HG03045 (cell line): ENCODE results near the gene S100Z.
"Not testable (repeated sequence)": the region's sequence is repeated elsewhere in the genome, so short reads cannot be mapped to it uniquely, and the experiment has no call there.

Experiments
- ATAC-seq: cut with Tn5 transposase; IDR thresholded peaks from one replicate; pipeline ENCODE4 v1.9.1; 2021; ENCODE audit warnings: mild to moderate bottlenecking, moderate library complexity; ENCODE audit not compliant: unreplicated experiment

S100Z gene

DNA sequence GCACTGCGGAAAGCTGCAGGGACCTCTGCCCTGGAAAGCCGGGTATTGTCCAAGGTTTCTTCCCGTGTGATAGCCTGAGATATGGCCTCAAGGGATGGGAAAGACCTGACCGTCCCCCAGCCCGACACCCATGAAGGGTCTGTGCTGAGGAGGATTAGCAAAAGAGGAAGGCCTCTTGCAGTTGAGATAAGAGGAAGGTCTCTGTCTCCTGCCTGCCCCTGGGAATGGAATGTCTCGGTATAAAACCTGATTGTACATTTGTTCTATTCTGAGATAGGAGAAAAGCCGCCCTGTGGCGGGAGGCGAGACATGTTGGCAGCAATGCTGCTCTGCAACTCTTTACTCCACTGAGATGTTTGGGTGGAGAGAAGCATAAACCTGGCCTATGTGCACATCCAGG, 95.4 kb downstream of the S100Z start:
- not testable (repeated sequence) for ATAC-seq

DNA sequence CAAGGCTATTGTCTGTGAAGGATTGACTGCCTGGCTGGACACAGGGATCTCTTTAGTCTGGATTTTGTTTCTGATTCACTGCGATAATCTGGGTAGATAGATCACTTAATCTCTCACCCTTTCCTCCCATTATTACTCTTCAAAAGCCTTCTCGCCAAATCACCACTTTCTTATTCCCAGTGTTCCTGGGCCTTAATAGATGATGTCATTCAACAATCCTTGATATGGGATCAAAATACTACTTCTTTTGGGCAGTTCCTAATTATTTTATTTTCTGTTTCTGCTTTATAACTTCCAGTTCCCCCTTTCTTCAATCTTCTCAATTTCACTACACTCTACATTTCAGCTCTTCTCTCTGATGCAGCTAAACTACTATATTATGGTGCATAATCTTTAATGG, 96.3 kb downstream of the S100Z start:
- ATAC-seq = no peak

DNA sequence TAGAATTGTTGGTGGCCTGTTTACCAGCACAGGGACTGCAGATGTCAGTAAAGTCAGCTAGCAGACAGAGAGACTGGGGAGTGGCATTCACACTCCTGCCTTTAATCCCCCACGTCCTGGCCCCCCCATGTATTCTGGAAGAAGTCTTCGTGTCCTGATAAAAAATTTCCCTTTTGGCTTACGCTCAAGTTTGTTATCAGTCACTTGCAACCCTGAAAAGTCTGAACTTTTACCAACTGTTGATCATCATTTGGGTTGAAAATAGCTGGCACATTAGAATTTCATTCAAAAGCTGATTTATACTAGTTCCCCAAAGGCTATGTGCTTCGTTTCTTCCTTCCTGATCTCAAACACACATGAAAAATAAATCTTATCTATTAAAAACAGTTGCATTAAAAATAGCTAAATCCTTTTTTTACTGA, 97.3 kb downstream of the S100Z start:
- no peak for ATAC-seq

- ATAC-seq = no peak
Observed at GRCh38 chr5:76952795-76953536, 103.2 kb downstream of the S100Z start, which contains the start of gene CRHBP. Gene CRHBP (plus strand): TSS chr5:76953045. CDS start chr5:76953135, 90 bp downstream.

DNA sequence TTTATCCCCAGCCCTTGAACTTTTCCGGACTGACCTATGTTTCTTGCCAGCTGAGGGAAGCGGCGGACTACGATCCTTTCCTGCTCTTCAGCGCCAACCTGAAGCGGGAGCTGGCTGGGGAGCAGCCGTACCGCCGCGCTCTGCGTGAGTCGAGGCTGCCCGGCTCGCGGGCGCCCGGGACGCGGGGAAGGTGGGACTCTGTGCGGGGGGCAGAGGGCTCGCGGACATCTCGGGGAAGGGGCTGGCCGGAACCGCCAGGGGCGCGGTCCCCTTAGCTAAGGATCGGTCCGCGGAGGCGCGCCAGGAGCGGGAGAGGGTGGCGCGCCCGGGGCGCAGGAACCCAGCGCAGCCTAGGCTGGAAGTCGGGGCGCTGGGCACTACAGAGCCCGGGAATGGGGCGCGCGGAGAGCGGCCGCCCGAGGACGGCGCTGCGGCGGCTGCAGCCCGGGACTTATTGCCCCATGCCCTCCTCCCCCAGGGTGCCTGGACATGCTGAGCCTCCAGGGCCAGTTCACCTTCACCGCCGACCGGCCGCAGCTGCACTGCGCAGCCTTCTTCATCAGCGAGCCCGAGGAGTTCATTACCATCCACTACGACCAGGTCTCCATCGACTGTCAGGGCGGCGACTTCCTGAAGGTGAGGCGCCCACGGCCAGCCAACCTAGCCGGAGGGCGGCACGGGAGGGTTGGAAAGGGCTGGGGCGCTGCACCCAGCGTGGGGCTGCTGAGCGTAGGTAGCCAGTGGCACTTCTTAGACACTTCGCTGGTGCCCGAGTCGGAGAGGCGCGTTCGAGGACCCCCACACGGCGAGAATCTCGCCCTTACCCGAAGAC, 104.0 kb downstream of the S100Z start:
- ATAC-seq = no peak

DNA sequence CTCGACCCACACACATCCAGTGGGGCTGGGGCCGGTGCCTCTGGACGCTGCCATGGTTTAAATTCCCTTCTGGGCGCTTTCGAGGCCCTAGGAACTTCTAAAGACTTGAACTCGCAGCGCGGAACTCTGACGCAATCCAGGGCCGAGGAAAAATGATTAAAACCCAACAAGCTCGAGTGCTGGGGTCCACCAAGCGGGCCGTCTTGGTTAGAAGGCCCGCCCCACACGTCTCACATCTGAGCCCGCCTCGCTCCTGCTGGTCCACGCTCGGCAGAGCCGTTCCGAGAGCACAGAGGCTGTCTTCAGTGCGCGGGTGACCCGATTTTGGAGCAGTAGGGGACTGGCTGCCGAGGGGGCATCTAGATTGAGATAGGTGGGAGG, 104.6 kb downstream of the S100Z start:
- no peak for ATAC-seq

- no peak for ATAC-seq
Observed at GRCh38 chr5:76956033-76956432, 106.2 kb downstream of the S100Z start.

GRCh38 chr5:76958991-76959767, 109.4 kb downstream of the S100Z start:
- ATAC-seq = no peak

DNA sequence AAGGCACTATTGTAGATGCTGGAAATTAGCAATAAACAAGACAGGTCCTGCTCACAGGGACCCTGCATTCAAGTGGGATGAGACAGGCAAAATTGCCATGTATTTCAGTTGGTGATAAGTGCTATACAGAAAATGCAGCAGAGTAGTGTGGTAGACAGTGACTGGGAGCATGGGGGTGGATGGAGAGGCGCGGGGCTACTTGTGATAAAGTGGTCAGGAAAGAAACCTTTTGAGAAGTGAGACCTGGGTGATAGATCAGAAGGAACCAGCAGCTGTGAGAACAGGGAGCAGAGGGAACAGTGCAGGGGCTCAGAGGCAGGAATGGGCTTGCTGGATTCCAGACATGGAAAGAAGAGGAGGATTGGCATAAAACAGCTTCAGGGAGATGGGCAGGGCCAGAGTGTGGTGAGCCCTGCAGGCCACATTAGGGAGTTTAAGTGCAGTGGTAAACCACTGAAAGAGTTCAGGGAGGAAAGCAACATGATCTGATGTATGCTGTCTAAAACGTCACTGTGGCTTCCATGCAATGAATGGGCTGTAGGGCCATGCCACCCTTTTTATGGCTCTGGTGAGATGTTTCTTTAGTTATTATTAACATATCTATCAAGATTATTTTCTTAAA, 110.3 kb downstream of the S100Z start:
- no peak for ATAC-seq

- ATAC-seq = no peak
Observed at GRCh38 chr5:76964060-76964459, 114.2 kb downstream of the S100Z start.
